Stimulated activated CD4-positive, alpha-beta T cell treated with anti-CD3 and anti-CD28 coated beads, TNF-alpha, amount 100 ng/mL, for 24 hours (primary cell): ENCODE measurements around the gene FBXW4.
A peak's percentile ranks its signal among the peaks of the same experiment; 100 is the strongest.
"Not testable (repeated sequence)": the region's sequence is repeated elsewhere in the genome, so short reads cannot be mapped to it uniquely, and the experiment has no call there.

Experiments used
- DNase-seq, 3 experiments: peaks; one replicate each; pipeline ENCODE4 v3.0.0-alpha.2; 2020; ENCODE audit warnings: low read depth in 3 of 3

FBXW4 gene

GRCh38 chr10:101617102-101617823 is 77.7 kb downstream of the FBXW4 start:
- DNase-seq: no peak

GRCh38 chr10:101616415-101617101 is 78.4 kb downstream of the FBXW4 start:
- DNase-seq: no peak

GRCh38 chr10:101615525-101616116 is 79.3 kb downstream of the FBXW4 start:
- no peak for DNase-seq

GRCh38 chr10:101614663-101615524 is 80.1 kb downstream of the FBXW4 start:
- DNase-seq: no peak

- DNase-seq: no peak
Observed at GRCh38 chr10:101613646-101614045, 81.3 kb downstream of the FBXW4 start.

GRCh38 chr10:101612872-101613271 is 82.1 kb downstream of the FBXW4 start:
- no peak for DNase-seq

GRCh38 chr10:101612086-101612485 is 82.9 kb downstream of the FBXW4 start:
- DNase-seq: no peak

- peak in 1 of 3 experiments; percentile 11 for DNase-seq
Observed at GRCh38 chr10:101611096-101611905, 83.7 kb downstream of the FBXW4 start.

- DNase-seq: no peak
Observed at GRCh38 chr10:101609481-101609880, 85.5 kb downstream of the FBXW4 start.

- DNase-seq: no peak
Observed at GRCh38 chr10:101607124-101607523, 87.8 kb downstream of the FBXW4 start.

GRCh38 chr10:101602761-101603398 is 92.1 kb downstream of the FBXW4 start:
- peak; percentile 44 to 73 (median 46) for DNase-seq

GRCh38 chr10:101601541-101601940 is 93.4 kb downstream of the FBXW4 start:
- DNase-seq: no peak

GRCh38 chr10:101597091-101597900 is 97.7 kb downstream of the FBXW4 start:
- no peak for DNase-seq

GRCh38 chr10:101595591-101596433 is 99.2 kb downstream of the FBXW4 start:
- no peak for DNase-seq

GRCh38 chr10:101593331-101593730 is 101.6 kb downstream of the FBXW4 start:
- DNase-seq: not testable (repeated sequence)

GRCh38 chr10:101588879-101589278 is 106.1 kb downstream of the FBXW4 start:
- no peak for DNase-seq

GRCh38 chr10:101587725-101588653 is 107.0 kb downstream of the FBXW4 start, which contains the start of the genes DPCD and POLL:
DPCD (plus strand) TSS chr10:101588321; CDS start chr10:101588337, 16 bp downstream.
POLL (minus strand) TSS chr10:101588257; CDS start chr10:101587360, 897 bp downstream.
- peak; percentile 78 to 93 (median 86) for DNase-seq
